Keratinocyte (primary cell): Measurements from ENCODE around the gene KLF11. TPM values are rescaled to one million over a fixed set of nuclear protein-coding genes. Genes with fewer than 3 reads are reported as not detected.

ENCODE experiments used
- DNase-seq: peaks from one replicate; pipeline ENCODE4 v3.0.0-alpha.2; 2011; ENCODE audit warnings: low read depth, missing footprints, low spot score
- FAIRE-seq: peaks from 2 replicates; lab custom pipeline; 2011; peaks lifted over from hg19 to GRCh38; lab: Jason Lieb, UNC
- H2AFZ ChIP-seq: 2 replicates; pipeline ENCODE4 v1.6.0; 2012; ENCODE audit warnings: low read length, control low read depth, inconsistent platforms; ENCODE audit not compliant: control insufficient read depth
- H3K27ac ChIP-seq: 2 replicates; pipeline ENCODE4 v1.5.1; 2011; ENCODE audit warnings: low read length; ENCODE audit not compliant: control insufficient read depth, insufficient read depth
- H3K27me3 ChIP-seq: 3 replicates; pipeline ENCODE4 v1.6.0; 2011; ENCODE audit warnings: low read length; ENCODE audit not compliant: control insufficient read depth, insufficient read depth; ENCODE audit errors: extremely low read depth
- H3K36me3 ChIP-seq, 2 experiments: 2 replicates in 1 of 2; 3 replicates in 1 of 2; pipeline ENCODE4 v1.5.1; 2011; ENCODE audit warnings: low read length in 2 of 2, mild to moderate bottlenecking in 1 of 2; ENCODE audit not compliant: control insufficient read depth in 2 of 2, insufficient read depth in 2 of 2; ENCODE audit errors: extremely low read depth in 1 of 2
- H3K4me1 ChIP-seq: 3 replicates; pipeline ENCODE4 v1.5.1; 2011; ENCODE audit warnings: low read length; ENCODE audit not compliant: control insufficient read depth, insufficient read depth; ENCODE audit errors: extremely low read depth
- H3K4me2 ChIP-seq: 3 replicates; pipeline ENCODE4 v1.6.0; 2011; ENCODE audit warnings: low read depth, low read length; ENCODE audit not compliant: control insufficient read depth, insufficient read depth; ENCODE audit errors: extremely low read depth
- H3K4me3 ChIP-seq, 3 experiments: fragments of 200-600 bp in 1 of 3; sonication (generic) in 1 of 3; 2 replicates in 2 of 3; 3 replicates in 1 of 3; pipeline ENCODE4 v1.5.1; 2011 to 2016; ENCODE audit warnings: low read length in 3 of 3, mild to moderate bottlenecking in 3 of 3, control low read depth in 2 of 3, inconsistent platforms in 1 of 3, low read depth in 1 of 3, mixed read lengths in 1 of 3, mixed run types in 1 of 3, moderate library complexity in 1 of 3; ENCODE audit not compliant: control insufficient read depth in 2 of 3, insufficient read depth in 2 of 3; ENCODE audit errors: extremely low read depth in 1 of 3
- H3K79me2 ChIP-seq: 2 replicates; pipeline ENCODE4 v1.6.0; 2012; ENCODE audit warnings: low read length; ENCODE audit not compliant: control insufficient read depth, insufficient read depth
- H3K9ac ChIP-seq: 3 replicates; pipeline ENCODE4 v1.6.0; 2011; ENCODE audit warnings: low read length; ENCODE audit not compliant: control insufficient read depth, insufficient read depth; ENCODE audit errors: extremely low read depth
- H3K9me1 ChIP-seq: 3 replicates; pipeline ENCODE4 v1.6.0; 2011; ENCODE audit warnings: low read length; ENCODE audit not compliant: control insufficient read depth, insufficient read depth; ENCODE audit errors: extremely low read depth
- H3K9me3 ChIP-seq: 2 replicates; pipeline ENCODE4 v1.5.1; 2012; ENCODE audit warnings: low read depth, low read length; ENCODE audit not compliant: control insufficient read depth
- H4K20me1 ChIP-seq: 3 replicates; pipeline ENCODE4 v1.6.0; 2011; ENCODE audit warnings: low read length; ENCODE audit not compliant: control insufficient read depth, insufficient read depth; ENCODE audit errors: extremely low read depth
- EZH2 ChIP-seq: IDR thresholded peaks from one replicate; pipeline ENCODE4 v1.6.1; 2012; ENCODE audit warnings: inconsistent platforms, mild to moderate bottlenecking, low read length, moderate library complexity
- dilution Hi-C: fragments of 300-500 bp; cut with MboI; formaldehyde crosslinking; loops from one replicate; pipeline ENCODE4 v1.7.0; 2020; ENCODE audit warnings: low sequenced_read_pairs; ENCODE audit not compliant: extremely low pct_ligation_motif_present
- polyA plus RNA-seq, 5 experiments: library from polyadenylated mRNA; depleted of rRNA in 3 of 5; stranded (reverse) in 3 of 5; stranded (forward) in 1 of 5; unstranded in 1 of 5; fragments of >200 nt; gene quantifications; 1 replicate in 1 of 5; 2 replicates in 3 of 5; 3 replicates in 1 of 5; pipeline versions ENCODE4 v1.2.1 to v1.2.3, GENCODE V29; 2011 to 2012; ENCODE audit warnings: missing spikeins in 2 of 5, low read depth in 1 of 5, low replicate concordance in 1 of 5
- TF ChIP-seq, protein P1 (sequence below), 3 experiments: IDR thresholded peaks in 1 of 3; conservative IDR thresholded peaks in 1 of 3; optimal IDR thresholded peaks in 1 of 3; 2 replicates in 2 of 3; 3 replicates in 1 of 3; pipeline versions ENCODE3 to v1.5.1; 2011; ENCODE audit warnings: low read length in 3 of 3, mild to moderate bottlenecking in 3 of 3, moderate library complexity in 2 of 3, control low read depth in 1 of 3, inconsistent platforms in 1 of 3; ENCODE audit not compliant: insufficient read depth in 2 of 3; ENCODE audit errors: extremely low read depth in 1 of 3

KLF11 gene
- polyA plus RNA-seq, 1 donor (not counting 4 experiments of a cell fraction or from before 2014, with no cell fraction given), result 7.0 TPM

DNA sequence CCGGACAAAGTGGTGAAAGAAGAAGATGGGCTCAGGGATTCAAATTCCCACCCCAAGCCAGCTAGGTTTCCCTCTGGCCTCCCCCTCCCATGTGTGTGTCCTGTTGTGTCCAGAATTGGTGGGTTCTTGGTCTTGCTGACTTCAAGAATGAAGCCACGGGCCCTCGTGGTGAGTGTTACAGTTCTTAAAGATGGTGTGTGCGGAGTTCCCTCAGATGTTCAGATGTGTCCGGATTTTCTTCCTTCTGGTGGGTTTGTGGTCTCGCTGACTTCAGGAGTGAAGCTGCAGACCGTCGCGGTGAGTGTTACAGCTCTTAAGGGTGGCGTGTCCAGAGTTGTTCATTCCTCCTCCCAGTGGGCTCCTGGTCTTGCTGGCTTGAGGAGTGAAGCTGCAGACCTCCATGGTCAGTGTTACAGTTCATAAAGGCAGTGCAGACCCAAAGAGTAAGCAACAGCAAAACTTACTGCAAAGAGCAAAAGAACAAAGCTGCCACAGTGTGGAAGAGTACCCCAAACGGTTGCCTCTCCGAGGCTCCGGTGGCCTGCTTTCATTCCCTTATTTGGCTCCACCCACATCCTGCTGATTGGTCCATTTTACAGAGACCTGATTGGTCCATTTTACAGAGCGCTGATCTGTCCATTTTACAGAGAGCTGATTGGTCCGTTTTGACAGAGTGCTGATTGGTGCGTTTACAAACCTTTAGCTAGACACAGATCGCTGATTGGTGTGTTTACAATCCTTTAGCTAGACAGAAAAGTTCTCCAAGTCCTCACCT, 37.7 kb upstream of the KLF11 start:
- H3K36me3 ChIP-seq, result no peaks in the 10 kb centered on the region
- TF ChIP-seq, protein P1, sequence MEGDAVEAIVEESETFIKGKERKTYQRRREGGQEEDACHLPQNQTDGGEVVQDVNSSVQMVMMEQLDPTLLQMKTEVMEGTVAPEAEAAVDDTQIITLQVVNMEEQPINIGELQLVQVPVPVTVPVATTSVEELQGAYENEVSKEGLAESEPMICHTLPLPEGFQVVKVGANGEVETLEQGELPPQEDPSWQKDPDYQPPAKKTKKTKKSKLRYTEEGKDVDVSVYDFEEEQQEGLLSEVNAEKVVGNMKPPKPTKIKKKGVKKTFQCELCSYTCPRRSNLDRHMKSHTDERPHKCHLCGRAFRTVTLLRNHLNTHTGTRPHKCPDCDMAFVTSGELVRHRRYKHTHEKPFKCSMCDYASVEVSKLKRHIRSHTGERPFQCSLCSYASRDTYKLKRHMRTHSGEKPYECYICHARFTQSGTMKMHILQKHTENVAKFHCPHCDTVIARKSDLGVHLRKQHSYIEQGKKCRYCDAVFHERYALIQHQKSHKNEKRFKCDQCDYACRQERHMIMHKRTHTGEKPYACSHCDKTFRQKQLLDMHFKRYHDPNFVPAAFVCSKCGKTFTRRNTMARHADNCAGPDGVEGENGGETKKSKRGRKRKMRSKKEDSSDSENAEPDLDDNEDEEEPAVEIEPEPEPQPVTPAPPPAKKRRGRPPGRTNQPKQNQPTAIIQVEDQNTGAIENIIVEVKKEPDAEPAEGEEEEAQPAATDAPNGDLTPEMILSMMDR (optimal IDR thresholded peaks at IDR 0.05 in 1 of 3, IDR thresholded peaks at IDR 0.05 in 1 of 3, conservative IDR thresholded peaks at IDR 0.05 in 1 of 3; ENCODE audit: extremely low read depth in 1 of 3, insufficient read depth in 2 of 3, low read length in 3 of 3), result no peak
- no peak for TF ChIP-seq EZH2
- no peaks in the 10 kb centered on the region for H3K27me3 ChIP-seq
- dilution Hi-C loops, result no loop called here
- H3K9ac ChIP-seq, result no peak overlapping the region
- FAIRE-seq (no peak), DNase-seq (no peak)
- no peaks in the 10 kb centered on the region for H3K9me1 ChIP-seq
- no peak overlapping the region for H3K27ac ChIP-seq
- no peak overlapping the region for H3K4me3 ChIP-seq
- H3K79me2 ChIP-seq, result no peaks in the 10 kb centered on the region
- no peaks in the 10 kb centered on the region for H4K20me1 ChIP-seq
- no peak overlapping the region for H3K4me2 ChIP-seq
- H2AFZ ChIP-seq, result no peak overlapping the region
- H3K4me1 ChIP-seq, result no peaks in the 10 kb centered on the region
- no peaks in the 10 kb centered on the region for H3K9me3 ChIP-seq

DNA sequence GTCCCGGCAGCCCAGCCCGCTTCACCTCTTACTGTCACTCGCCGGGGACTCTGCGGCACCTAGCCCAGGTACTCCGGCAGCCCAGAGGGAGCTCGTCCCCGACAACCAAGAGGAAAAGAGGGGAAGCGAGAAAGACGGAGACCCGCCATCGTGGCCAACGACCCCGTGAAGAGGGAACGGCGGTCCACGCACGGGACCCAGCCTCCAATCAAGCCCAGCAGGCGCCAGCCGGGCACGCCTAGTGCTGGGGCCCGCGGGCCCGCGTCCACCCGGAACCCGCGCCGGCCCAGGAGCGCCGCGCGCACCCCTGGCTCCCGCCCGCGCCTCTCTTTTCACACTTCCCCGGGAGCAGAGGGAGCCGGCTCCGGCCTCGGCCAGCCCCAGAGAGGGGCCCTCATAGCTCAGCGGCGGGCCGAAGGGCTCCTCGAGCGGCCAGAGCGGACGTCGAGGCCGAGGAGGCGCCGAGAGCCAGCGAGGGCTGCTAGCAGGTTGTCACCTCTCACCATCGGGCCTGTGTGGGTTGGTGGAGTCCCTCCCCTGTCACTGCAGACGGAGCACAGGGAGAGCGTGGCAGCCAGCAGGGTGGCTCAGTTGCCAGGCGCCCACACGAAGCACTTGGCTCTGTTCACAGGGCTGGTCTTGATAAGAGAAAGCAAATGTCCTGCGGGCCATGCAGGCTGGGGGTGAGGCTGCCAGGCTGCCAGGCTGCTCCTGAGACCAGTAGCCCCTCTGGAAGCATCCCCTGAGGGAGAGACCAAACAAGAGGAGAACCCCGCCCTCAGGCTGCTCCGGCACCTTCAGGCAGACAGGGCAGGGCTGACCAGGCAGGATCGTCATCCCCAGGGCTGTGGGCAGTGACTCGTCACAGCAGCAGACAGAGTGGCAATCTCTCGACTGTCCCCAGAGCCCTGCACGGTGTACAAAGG, 36.9 kb upstream of the KLF11 start:
- no peak overlapping the region for H3K4me2 ChIP-seq
- H2AFZ ChIP-seq, result no peak overlapping the region
- no peaks in the 10 kb centered on the region for H3K79me2 ChIP-seq
- no peaks in the 10 kb centered on the region for H3K36me3 ChIP-seq
- no peak overlapping the region for H3K9ac ChIP-seq
- no peak overlapping the region for H3K4me3 ChIP-seq
- H4K20me1 ChIP-seq, result no peaks in the 10 kb centered on the region
- dilution Hi-C loops, result no loop called here
- FAIRE-seq (no peak), DNase-seq (no peak)
- TF ChIP-seq, protein P1 (optimal IDR thresholded peaks at IDR 0.05 in 1 of 3, IDR thresholded peaks at IDR 0.05 in 1 of 3, conservative IDR thresholded peaks at IDR 0.05 in 1 of 3; ENCODE audit: extremely low read depth in 1 of 3, insufficient read depth in 2 of 3, low read length in 3 of 3), result no peak
- TF ChIP-seq EZH2, result no peak
- no peaks in the 10 kb centered on the region for H3K27me3 ChIP-seq
- no peaks in the 10 kb centered on the region for H3K9me3 ChIP-seq
- H3K9me1 ChIP-seq, result no peaks in the 10 kb centered on the region
- H3K27ac ChIP-seq, result no peak overlapping the region
- no peaks in the 10 kb centered on the region for H3K4me1 ChIP-seq
